Measurements from ENCODE around the gene EGFL7.

EGFL7 gene

DNA sequence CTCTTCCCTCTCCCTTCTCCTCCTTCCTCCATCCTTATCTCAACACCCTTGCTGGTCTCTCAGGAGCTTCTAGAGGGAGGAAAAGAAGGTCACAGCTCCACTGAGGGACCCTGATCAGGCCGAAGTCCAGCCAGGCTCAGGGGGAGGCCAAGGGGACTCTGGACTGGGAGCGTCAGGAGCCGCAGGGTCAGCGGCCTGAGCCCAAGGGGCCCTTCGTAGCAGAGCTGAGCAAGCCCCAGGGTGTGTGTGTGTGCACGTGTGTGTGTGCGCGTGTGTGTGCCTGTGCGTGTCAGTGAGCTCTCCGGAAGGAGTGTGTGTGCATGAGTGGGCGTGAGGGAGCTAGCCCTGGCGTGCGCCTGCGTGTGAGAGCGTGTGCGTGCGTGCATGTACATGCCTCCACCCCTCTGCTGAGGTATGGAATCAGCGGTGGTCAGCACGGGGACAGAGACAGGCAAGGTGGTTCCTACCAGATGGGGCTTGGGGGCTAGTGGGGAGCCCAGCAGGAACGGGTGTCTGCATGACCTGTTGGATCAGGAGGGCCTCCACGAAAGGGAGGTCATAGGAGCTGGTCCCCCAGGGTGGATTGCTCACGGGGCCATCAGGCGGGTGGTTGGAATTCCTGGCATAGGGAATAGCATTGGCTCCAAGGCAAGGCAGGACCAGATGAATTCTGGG is 34.6 kb downstream of the EGFL7 start:
- WGBS = 84% methylated on average over 23 of the region's 23 CpGs
- peak overlapping the region in 1 of 2 experiments; percentile 4 for H3K18ac ChIP-seq (ENCODE audit: low read depth in 1 of 2, low read length in 2 of 2)
- no peaks in the 10 kb centered on the region for H3K9me3 ChIP-seq (ENCODE audit: control insufficient read depth, low read length)
- H3K4me2 ChIP-seq (ENCODE audit: low read length, poor library complexity, severe bottlenecking) = no peak overlapping the region
- H3K4ac ChIP-seq (ENCODE audit: low read depth in 1 of 2, low read length in 2 of 2) = no peak overlapping the region
- no peak for DNase-seq
- H3K14ac ChIP-seq (ENCODE audit: low read length in 2 of 2) = no peak overlapping the region
- peaks cover 38% of the 10 kb centered on the region for H3K4me1 ChIP-seq (ENCODE audit: control insufficient read depth, insufficient read depth, low read depth, low read length)
- H3K23ac ChIP-seq (ENCODE audit: low read length in 2 of 2) = no peak overlapping the region
- H2BK120ac ChIP-seq (ENCODE audit: low read depth, low read length) = no peak overlapping the region
- no peak overlapping the region for H3K27ac ChIP-seq (ENCODE audit: low read length, poor library complexity, severe bottlenecking)
- H2BK5ac ChIP-seq (ENCODE audit: low read depth, low read length, poor library complexity, severe bottlenecking) = no peak overlapping the region
- no peaks in the 10 kb centered on the region for H3K79me1 ChIP-seq (replicated peaks; ENCODE audit: low read length, poor library complexity, severe bottlenecking)
- H3K36me3 ChIP-seq (ENCODE audit: control insufficient read depth in 1 of 2, insufficient read depth in 2 of 2, low read depth in 1 of 2, low read length in 2 of 2) = no peaks in the 10 kb centered on the region
- no peak overlapping the region for H2BK15ac ChIP-seq (ENCODE audit: low read depth, poor library complexity, severe bottlenecking)
- H3K4me3 ChIP-seq (ENCODE audit: insufficient read depth in 1 of 2, low read depth in 1 of 2, low read length in 2 of 2) = no peak overlapping the region
- no peak overlapping the region for H2AFZ ChIP-seq (ENCODE audit: low read depth, low read length)
- peak overlapping the region; percentile 9 for H4K91ac ChIP-seq (ENCODE audit: low read length)
- H4K8ac ChIP-seq (ENCODE audit: low read length) = no peak overlapping the region
- peaks cover 16 to 72% of the 10 kb centered on the region in 2 experiments for H3K27me3 ChIP-seq (ENCODE audit: control insufficient read depth in 1 of 2, insufficient read depth in 1 of 2, low read length in 2 of 2)
- no peak overlapping the region for H3K9ac ChIP-seq (ENCODE audit: low read length)
- no peak overlapping the region for H2AK5ac ChIP-seq (ENCODE audit: low read length, severe bottlenecking)
- no peak overlapping the region for H2BK12ac ChIP-seq (ENCODE audit: low read length in 2 of 2)

- H3K4me1 ChIP-seq (ENCODE audit: control insufficient read depth, insufficient read depth, low read depth, low read length) = peaks cover 38% of the 10 kb centered on the region
- no peaks in the 10 kb centered on the region for H3K9me3 ChIP-seq (ENCODE audit: control insufficient read depth, low read length)
- H3K79me1 ChIP-seq (replicated peaks; ENCODE audit: low read length, poor library complexity, severe bottlenecking) = no peaks in the 10 kb centered on the region
- no peak overlapping the region for H3K4me3 ChIP-seq (ENCODE audit: insufficient read depth in 1 of 2, low read depth in 1 of 2, low read length in 2 of 2)
- H3K4me2 ChIP-seq (ENCODE audit: low read length, poor library complexity, severe bottlenecking) = no peak overlapping the region
- H2BK12ac ChIP-seq (ENCODE audit: low read length in 2 of 2) = no peak overlapping the region
- no peak overlapping the region for H2BK120ac ChIP-seq (ENCODE audit: low read depth, low read length)
- no peak overlapping the region for H4K91ac ChIP-seq (ENCODE audit: low read length)
- H3K23ac ChIP-seq (ENCODE audit: low read length in 2 of 2) = no peak overlapping the region
- no peak overlapping the region for H3K27ac ChIP-seq (ENCODE audit: low read length, poor library complexity, severe bottlenecking)
- WGBS = 68% methylated on average over 20 of the region's 20 CpGs
- H3K9ac ChIP-seq (ENCODE audit: low read length) = no peak overlapping the region
- H3K18ac ChIP-seq (ENCODE audit: low read depth in 1 of 2, low read length in 2 of 2) = peak overlapping the region in 1 of 2 experiments; percentile 4
- peaks cover 16 to 68% of the 10 kb centered on the region in 2 experiments for H3K27me3 ChIP-seq (ENCODE audit: control insufficient read depth in 1 of 2, insufficient read depth in 1 of 2, low read length in 2 of 2)
- H2BK15ac ChIP-seq (ENCODE audit: low read depth, poor library complexity, severe bottlenecking) = no peak overlapping the region
- no peak overlapping the region for H3K14ac ChIP-seq (ENCODE audit: low read length in 2 of 2)
- no peak overlapping the region for H2AFZ ChIP-seq (ENCODE audit: low read depth, low read length)
- DNase-seq = peak; percentile 45
- H3K4ac ChIP-seq (ENCODE audit: low read depth in 1 of 2, low read length in 2 of 2) = no peak overlapping the region
- no peaks in the 10 kb centered on the region for H3K36me3 ChIP-seq (ENCODE audit: control insufficient read depth in 1 of 2, insufficient read depth in 2 of 2, low read depth in 1 of 2, low read length in 2 of 2)
- H4K8ac ChIP-seq (ENCODE audit: low read length) = no peak overlapping the region
- no peak overlapping the region for H2BK5ac ChIP-seq (ENCODE audit: low read depth, low read length, poor library complexity, severe bottlenecking)
- no peak overlapping the region for H2AK5ac ChIP-seq (ENCODE audit: low read length, severe bottlenecking)
These were observed 35.3 kb downstream of the EGFL7 start for GRCh38 chr9:136697821-136698526.

- H3K23ac ChIP-seq (ENCODE audit: low read length in 2 of 2) = no peak overlapping the region
- H3K79me1 ChIP-seq (replicated peaks; ENCODE audit: low read length, poor library complexity, severe bottlenecking) = no peaks in the 10 kb centered on the region
- H3K9me3 ChIP-seq (ENCODE audit: control insufficient read depth, low read length) = no peaks in the 10 kb centered on the region
- H4K8ac ChIP-seq (ENCODE audit: low read length) = no peak overlapping the region
- H3K4me3 ChIP-seq (ENCODE audit: insufficient read depth in 1 of 2, low read depth in 1 of 2, low read length in 2 of 2) = no peak overlapping the region
- peaks cover 32% of the 10 kb centered on the region for H3K4me1 ChIP-seq (ENCODE audit: control insufficient read depth, insufficient read depth, low read depth, low read length)
- WGBS = 94% methylated on average over 9 of the region's 11 CpGs
- no peak overlapping the region for H3K4ac ChIP-seq (ENCODE audit: low read depth in 1 of 2, low read length in 2 of 2)
- DNase-seq = no peak
- no peak overlapping the region for H2BK12ac ChIP-seq (ENCODE audit: low read length in 2 of 2)
- H3K4me2 ChIP-seq (ENCODE audit: low read length, poor library complexity, severe bottlenecking) = no peak overlapping the region
- no peak overlapping the region for H3K18ac ChIP-seq (ENCODE audit: low read depth in 1 of 2, low read length in 2 of 2)
- no peak overlapping the region for H3K9ac ChIP-seq (ENCODE audit: low read length)
- no peak overlapping the region for H2BK15ac ChIP-seq (ENCODE audit: low read depth, poor library complexity, severe bottlenecking)
- H2AK5ac ChIP-seq (ENCODE audit: low read length, severe bottlenecking) = no peak overlapping the region
- H4K91ac ChIP-seq (ENCODE audit: low read length) = no peak overlapping the region
- H3K27ac ChIP-seq (ENCODE audit: low read length, poor library complexity, severe bottlenecking) = no peak overlapping the region
- no peaks in the 10 kb centered on the region for H3K36me3 ChIP-seq (ENCODE audit: control insufficient read depth in 1 of 2, insufficient read depth in 2 of 2, low read depth in 1 of 2, low read length in 2 of 2)
- peaks cover 16 to 68% of the 10 kb centered on the region in 2 experiments for H3K27me3 ChIP-seq (ENCODE audit: control insufficient read depth in 1 of 2, insufficient read depth in 1 of 2, low read length in 2 of 2)
- H2BK120ac ChIP-seq (ENCODE audit: low read depth, low read length) = no peak overlapping the region
- H2AFZ ChIP-seq (ENCODE audit: low read depth, low read length) = no peak overlapping the region
- no peak overlapping the region for H2BK5ac ChIP-seq (ENCODE audit: low read depth, low read length, poor library complexity, severe bottlenecking)
- H3K14ac ChIP-seq (ENCODE audit: low read length in 2 of 2) = no peak overlapping the region
These were observed 36.0 kb downstream of the EGFL7 start for GRCh38 chr9:136698635-136699246.

DNA sequence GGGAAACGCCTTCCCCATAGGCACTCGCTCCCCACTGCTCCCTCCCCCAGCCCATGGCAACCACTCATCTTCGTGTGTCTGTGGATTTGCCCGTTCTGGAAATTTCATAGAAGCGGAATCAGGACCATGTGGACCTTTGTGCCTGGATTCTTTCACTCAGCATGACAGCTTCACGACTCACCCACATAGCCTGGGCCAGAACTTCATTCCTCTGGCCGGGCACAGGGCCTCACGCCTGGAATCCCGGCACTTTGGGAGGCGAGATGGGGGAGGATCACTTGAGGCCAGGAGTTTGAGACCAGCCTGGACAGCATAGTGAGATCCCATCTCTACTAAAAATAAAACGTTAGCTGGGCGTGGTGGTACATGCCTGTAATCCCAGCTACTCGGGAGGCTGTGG is 37.6 kb downstream of the EGFL7 start:
- H3K4me3 ChIP-seq (ENCODE audit: insufficient read depth in 1 of 2, low read depth in 1 of 2, low read length in 2 of 2) = no peak overlapping the region
- no peak overlapping the region for H2BK120ac ChIP-seq (ENCODE audit: low read depth, low read length)
- no peaks in the 10 kb centered on the region for H3K9me3 ChIP-seq (ENCODE audit: control insufficient read depth, low read length)
- no peaks in the 10 kb centered on the region for H3K36me3 ChIP-seq (ENCODE audit: control insufficient read depth in 1 of 2, insufficient read depth in 2 of 2, low read depth in 1 of 2, low read length in 2 of 2)
- no peak overlapping the region for H2AK5ac ChIP-seq (ENCODE audit: low read length, severe bottlenecking)
- no peak overlapping the region for H3K27ac ChIP-seq (ENCODE audit: low read length, poor library complexity, severe bottlenecking)
- no peak overlapping the region for H3K4ac ChIP-seq (ENCODE audit: low read depth in 1 of 2, low read length in 2 of 2)
- no peak overlapping the region for H3K18ac ChIP-seq (ENCODE audit: low read depth in 1 of 2, low read length in 2 of 2)
- no peak overlapping the region for H3K4me2 ChIP-seq (ENCODE audit: low read length, poor library complexity, severe bottlenecking)
- H3K23ac ChIP-seq (ENCODE audit: low read length in 2 of 2) = no peak overlapping the region
- no peak overlapping the region for H3K9ac ChIP-seq (ENCODE audit: low read length)
- H3K14ac ChIP-seq (ENCODE audit: low read length in 2 of 2) = no peak overlapping the region
- no peaks in the 10 kb centered on the region for H3K79me1 ChIP-seq (replicated peaks; ENCODE audit: low read length, poor library complexity, severe bottlenecking)
- no peak for DNase-seq
- H4K8ac ChIP-seq (ENCODE audit: low read length) = no peak overlapping the region
- no peak overlapping the region for H4K91ac ChIP-seq (ENCODE audit: low read length)
- 82% methylated on average over 13 of the region's 13 CpGs for WGBS
- H2BK15ac ChIP-seq (ENCODE audit: low read depth, poor library complexity, severe bottlenecking) = no peak overlapping the region
- H2BK12ac ChIP-seq (ENCODE audit: low read length in 2 of 2) = no peak overlapping the region
- H3K27me3 ChIP-seq (ENCODE audit: control insufficient read depth in 1 of 2, insufficient read depth in 1 of 2, low read length in 2 of 2) = peaks cover 16 to 59% of the 10 kb centered on the region in 2 experiments
- H2BK5ac ChIP-seq (ENCODE audit: low read depth, low read length, poor library complexity, severe bottlenecking) = no peak overlapping the region
- H2AFZ ChIP-seq (ENCODE audit: low read depth, low read length) = no peak overlapping the region
- H3K4me1 ChIP-seq (ENCODE audit: control insufficient read depth, insufficient read depth, low read depth, low read length) = peaks cover 21% of the 10 kb centered on the region

Measured in mesenchymal stem cell (in vitro differentiated cells and primary cell).